Fibroblast of pulmonary artery (primary cell): Measurements from ENCODE around the gene FGF8.
A peak's percentile ranks its signal among the peaks of the same experiment; 100 is the strongest.
"Not testable (repeated sequence)": the region's sequence is repeated elsewhere in the genome, so short reads cannot be mapped to it uniquely, and the experiment has no call there.

ENCODE experiments used
- DNase-seq: peaks from one replicate; pipeline ENCODE4 v3.0.0-alpha.2; 2010; ENCODE audit warnings: low read depth
- H3K4me3 ChIP-seq: replicated peaks from 2 replicates; pipeline ENCODE4 v1.5.1; 2011; ENCODE audit warnings: low read depth, mild to moderate bottlenecking, control low read depth, low read length, moderate library complexity
- TF ChIP-seq, protein P1 (sequence below): IDR thresholded peaks from 2 replicates; pipeline ENCODE4 v1.5.1; 2011; ENCODE audit warnings: mild to moderate bottlenecking, control low read depth, low read length, inconsistent platforms; ENCODE audit errors: missing control alignments

Gene FGF8

DNA sequence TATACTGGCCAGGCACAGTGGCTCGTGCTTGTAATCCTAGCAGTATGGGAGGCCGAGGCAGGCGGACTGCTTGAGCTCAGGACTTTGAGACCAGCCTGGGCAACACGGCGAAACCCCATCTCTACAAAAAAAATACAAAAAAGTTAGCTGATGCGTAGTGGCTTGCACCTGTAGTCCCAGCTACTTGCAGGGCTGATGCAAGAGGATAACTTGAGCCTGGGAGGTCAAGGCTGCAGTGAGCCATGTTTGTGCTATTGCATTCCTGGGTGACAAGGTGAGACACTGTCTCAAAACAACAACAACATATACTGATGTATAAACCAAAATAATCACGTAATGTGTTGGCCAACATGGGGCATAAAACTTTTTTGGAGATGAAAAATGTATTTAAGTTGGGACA, 13.8 kb upstream of the FGF8 start:
- no peak overlapping the region for H3K4me3 ChIP-seq

DNA sequence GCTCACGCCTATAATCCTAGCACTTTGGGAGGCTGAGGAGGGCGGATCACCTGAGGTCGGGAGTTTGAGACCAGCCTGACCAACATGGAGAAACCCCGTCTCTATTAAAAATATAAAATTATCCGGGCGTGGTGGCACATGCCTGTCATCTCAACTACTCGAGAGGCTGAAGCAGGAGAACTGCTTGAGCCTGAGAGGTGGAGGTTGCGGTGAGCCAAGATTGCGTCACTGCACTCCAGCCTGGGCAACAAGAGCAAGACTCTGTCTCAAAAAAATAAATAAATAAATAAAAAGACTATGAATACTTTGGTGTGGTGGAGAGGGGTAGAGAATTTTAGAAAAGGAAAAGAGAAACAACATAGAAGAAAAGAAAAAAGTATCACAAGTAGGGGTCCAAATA, 13.3 kb upstream of the FGF8 start:
- DNase-seq, H3K4me3 ChIP-seq: not testable (repeated sequence)

More for the DNA sequence above, 13.8 kb upstream of the FGF8 start:
- TF ChIP-seq, protein P1, sequence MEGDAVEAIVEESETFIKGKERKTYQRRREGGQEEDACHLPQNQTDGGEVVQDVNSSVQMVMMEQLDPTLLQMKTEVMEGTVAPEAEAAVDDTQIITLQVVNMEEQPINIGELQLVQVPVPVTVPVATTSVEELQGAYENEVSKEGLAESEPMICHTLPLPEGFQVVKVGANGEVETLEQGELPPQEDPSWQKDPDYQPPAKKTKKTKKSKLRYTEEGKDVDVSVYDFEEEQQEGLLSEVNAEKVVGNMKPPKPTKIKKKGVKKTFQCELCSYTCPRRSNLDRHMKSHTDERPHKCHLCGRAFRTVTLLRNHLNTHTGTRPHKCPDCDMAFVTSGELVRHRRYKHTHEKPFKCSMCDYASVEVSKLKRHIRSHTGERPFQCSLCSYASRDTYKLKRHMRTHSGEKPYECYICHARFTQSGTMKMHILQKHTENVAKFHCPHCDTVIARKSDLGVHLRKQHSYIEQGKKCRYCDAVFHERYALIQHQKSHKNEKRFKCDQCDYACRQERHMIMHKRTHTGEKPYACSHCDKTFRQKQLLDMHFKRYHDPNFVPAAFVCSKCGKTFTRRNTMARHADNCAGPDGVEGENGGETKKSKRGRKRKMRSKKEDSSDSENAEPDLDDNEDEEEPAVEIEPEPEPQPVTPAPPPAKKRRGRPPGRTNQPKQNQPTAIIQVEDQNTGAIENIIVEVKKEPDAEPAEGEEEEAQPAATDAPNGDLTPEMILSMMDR, result no peak
- no peak for DNase-seq

DNA sequence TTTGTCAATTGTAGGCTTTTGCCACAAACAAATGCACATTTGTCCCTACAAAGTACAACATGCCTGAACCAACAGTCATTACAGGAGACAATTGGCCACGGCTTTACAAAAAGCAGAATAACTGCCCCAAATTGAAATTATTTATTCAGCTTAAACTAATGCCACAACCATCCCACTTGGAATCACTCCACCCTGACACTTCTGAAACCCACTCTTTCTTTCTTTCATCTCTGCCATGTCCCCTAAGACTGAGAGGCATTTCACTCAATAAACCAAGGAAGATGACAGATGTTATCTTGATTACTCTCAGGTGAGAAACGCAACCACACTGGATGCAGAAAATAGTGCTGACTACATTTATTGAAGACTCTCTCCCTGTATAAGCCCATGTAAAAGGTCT, 9.9 kb upstream of the FGF8 start:
- no peak for DNase-seq
- H3K4me3 ChIP-seq, result no peak overlapping the region
- TF ChIP-seq, protein P1, result no peak

DNA sequence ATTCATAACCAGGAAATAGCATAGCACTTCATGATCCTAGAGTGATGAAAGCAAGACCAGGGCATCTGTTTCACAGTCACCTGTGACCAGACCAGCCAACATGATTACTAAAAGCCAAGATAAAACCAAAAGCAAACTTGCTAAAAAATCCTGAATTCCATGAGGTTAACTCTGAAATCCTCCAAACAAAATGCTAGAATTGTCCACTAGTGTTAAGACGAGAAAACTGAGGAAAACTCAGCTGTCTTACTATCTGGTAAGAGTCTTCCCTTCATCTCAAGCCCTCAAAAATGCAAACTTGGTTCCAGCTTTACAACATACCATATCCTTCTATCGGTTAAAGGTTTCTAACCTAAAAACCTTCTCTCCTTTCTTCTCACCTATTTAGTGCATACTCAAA, 8.6 kb upstream of the FGF8 start:
- no peak overlapping the region for H3K4me3 ChIP-seq
- no peak for DNase-seq
- TF ChIP-seq, protein P1, result no peak

DNA sequence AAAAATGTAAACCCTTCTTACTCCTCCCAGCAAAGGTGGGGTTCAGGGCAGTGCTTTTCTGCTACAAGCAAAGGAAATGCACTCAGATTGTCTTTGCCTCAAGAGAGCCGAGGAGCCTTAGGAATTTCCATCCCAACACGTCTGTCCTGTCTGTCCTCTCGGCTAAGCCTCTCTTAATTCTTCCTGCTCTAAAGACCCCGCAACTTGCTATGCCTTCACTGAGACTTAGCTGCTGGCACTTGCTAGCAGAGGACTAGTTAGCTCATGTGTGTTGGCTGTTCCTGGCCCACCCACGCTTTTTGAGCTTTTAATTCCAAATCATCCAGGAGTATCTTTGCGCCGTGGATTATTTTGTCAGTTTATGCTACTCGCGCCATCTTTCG, 7.8 kb upstream of the FGF8 start:
- peak; percentile 21 for DNase-seq
- H3K4me3 ChIP-seq, result peak overlapping the region; percentile 82
- TF ChIP-seq, protein P1, result no peak

DNA sequence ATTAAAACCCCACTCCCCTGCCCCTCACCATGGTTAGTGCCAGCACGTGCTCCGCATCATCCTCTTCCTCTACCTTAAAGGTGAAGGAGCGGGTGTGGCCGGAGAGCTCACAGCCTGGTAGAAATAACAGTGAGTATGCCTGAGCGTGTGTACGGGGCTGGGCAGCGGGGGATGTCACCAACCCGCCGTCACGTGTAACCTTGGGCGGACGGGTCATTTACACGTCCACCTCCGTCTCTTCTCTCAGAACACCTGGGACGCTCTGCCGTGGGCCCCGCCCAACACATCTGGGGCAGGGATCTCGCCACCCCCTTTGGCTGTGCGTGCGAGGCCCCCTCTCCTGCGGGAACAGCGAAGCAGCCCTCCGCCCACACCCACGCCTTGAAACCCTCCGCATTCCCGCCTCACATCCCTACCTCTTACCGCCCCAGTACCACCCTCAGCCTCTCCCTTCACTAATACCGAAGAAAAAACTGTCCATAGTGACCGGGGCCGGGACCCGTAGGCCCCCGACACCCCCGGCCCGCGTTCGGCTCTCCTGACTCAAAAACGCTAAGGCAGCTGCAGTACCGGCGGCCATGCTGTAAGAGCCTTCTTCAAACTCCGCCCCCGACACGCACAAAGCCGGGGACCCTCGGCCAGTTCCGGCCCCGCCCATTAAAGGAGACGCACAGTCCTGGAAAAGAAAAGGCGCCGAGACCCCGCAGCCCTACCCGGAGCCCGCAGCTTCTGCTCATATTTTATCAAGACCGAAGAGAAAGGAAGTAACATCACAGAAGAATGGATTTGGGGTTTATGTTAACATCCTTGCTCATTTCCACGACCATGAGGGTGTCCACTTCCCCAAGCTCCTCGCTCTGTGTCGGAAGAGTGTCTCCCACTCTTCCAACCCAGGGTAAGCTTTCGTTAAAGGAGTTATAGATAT, 7.2 kb upstream of the FGF8 start, which contains the start of gene NPM3:
NPM3 (minus strand) TSS at position 636 of the 925 bp plus-strand sequence; CDS start at position 580, 56 bp downstream.
- peak within 1 kb of the TSS; percentile 82 for H3K4me3 ChIP-seq
- peak; percentile 73 for DNase-seq
- TF ChIP-seq, protein P1, result no peak

DNA sequence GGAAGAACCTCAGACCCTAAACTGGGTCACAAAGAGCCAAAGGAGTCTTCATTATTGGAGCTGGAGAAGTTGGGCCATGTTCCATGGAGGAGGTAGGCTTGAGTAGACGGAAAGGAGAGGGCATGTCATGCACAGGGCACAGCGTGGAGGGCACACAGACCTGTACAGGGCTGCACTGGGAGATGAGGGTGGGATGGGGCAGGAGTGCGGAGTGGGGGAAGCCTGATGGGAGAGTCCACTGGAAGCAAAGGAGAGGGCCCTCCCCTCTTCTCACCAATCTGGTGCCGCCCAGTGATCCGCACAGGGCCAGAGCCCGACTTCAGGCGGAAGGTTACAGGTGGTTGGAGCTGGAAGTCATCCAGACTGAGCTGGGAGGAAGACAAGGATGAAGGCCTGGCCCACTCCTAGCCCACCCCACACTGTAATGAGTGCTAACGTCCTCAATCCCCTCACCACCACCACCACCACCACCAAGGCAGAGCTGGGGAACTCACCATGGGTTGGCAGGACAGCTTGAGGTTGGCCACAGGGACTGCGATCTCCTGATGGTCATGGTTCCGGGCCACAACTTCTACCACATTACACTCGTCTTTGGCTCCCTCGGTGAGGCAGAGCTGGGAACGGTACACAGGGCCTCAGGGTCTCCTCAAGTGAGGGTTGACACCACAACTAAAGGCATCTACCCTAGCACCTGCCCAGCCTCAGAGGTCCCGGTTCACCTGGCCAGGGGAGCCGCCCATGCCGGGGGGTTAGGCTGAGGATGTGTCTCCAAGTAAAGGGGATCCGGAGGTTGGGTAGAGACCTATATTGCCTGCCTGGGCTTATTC, 6.3 kb upstream of the FGF8 start:
- H3K4me3 ChIP-seq, result peak overlapping the region; percentile 82
- DNase-seq, result no peak
- TF ChIP-seq, protein P1, result no peak
